HepG2 (cell line): Measurements from ENCODE around the gene TNP2. TPM values are rescaled to one million over a fixed set of nuclear protein-coding genes. Genes with fewer than 3 reads are reported as not detected.

Experiments used
- DPF2 ChIP-seq: sonication (generic); formaldehyde crosslinking; IDR thresholded peaks from 2 replicates; pipeline ENCODE4 v1.4.0; 2020; ENCODE audit warnings: mild to moderate bottlenecking, low read depth, missing genetic modification reagents, borderline replicate concordance
- MXI1 ChIP-seq: IDR thresholded peaks from 3 replicates; pipeline ENCODE4 v1.6.1; 2012; ENCODE audit warnings: low read depth, low read length, inconsistent platforms, borderline replicate concordance
- RBFOX2 ChIP-seq: fragments of 200-400 bp; formaldehyde crosslinking; IDR thresholded peaks from 2 replicates; pipeline ENCODE4 v1.6.1; 2017; ENCODE audit warnings: low read depth, mild to moderate bottlenecking, low read length
- SIN3A ChIP-seq: IDR thresholded peaks from 2 replicates; pipeline ENCODE4 v1.6.1; 2011; ENCODE audit warnings: low read depth, mild to moderate bottlenecking, control low read depth, low read length, borderline replicate concordance
- SMAD3 ChIP-seq: sonication (generic); formaldehyde crosslinking; IDR thresholded peaks from 2 replicates; pipeline ENCODE4 v1.4.0; 2020; ENCODE audit warnings: missing genetic modification reagents
- ZFP36L1 ChIP-seq: sonication (generic); formaldehyde crosslinking; IDR thresholded peaks from 2 replicates; pipeline ENCODE4 v1.8.0; 2022; ENCODE audit warnings: mild to moderate bottlenecking, missing genetic modification reagents, moderate library complexity
- ZNF33B ChIP-seq: sonication (generic); formaldehyde crosslinking; IDR thresholded peaks from 2 replicates; pipeline ENCODE4 v1.5.1; 2020; ENCODE audit warnings: mild to moderate bottlenecking, missing genetic modification reagents
- ZNF709 ChIP-seq: sonication (generic); formaldehyde crosslinking; IDR thresholded peaks from 2 replicates; pipeline ENCODE4 v1.5.0; 2020; ENCODE audit warnings: mild to moderate bottlenecking, missing genetic modification reagents
- ZSCAN12 ChIP-seq: sonication (generic); formaldehyde crosslinking; IDR thresholded peaks from 2 replicates; pipeline ENCODE4 v1.9.0; 2021; ENCODE audit warnings: mild to moderate bottlenecking, missing genetic modification reagents
- polyA plus RNA-seq, 8 experiments: library from polyadenylated mRNA; depleted of rRNA in 3 of 8; stranded (reverse) in 7 of 8; unstranded in 1 of 8; fragments of >200 nt; fragmentation: Illumina TruSeq in 4 of 8; extraction: Trizol in 4 of 8; gene quantifications; 2 replicates each; pipeline versions ENCODE4 v1.2.1 to v1.2.3, GENCODE V29; 2011 to 2016; ENCODE audit warnings: low read depth in 4 of 8, missing spikeins in 1 of 8, mixed read lengths in 1 of 8; ENCODE audit not compliant: insufficient read depth in 1 of 8
- total RNA-seq, 5 experiments: library from RNA; depleted of rRNA; stranded (reverse); fragments of >200 nt; fragmentation: Illumina TruSeq; extraction: Trizol; gene quantifications; 2 replicates each; pipeline ENCODE4 v1.2.3, GENCODE V29; 2016; ENCODE audit warnings: low read depth in 1 of 5
- TF ChIP-seq, protein P1 (sequence below): IDR thresholded peaks from 2 replicates; pipeline ENCODE4 v1.6.1; 2016; ENCODE audit warnings: missing genetic modification reagents, missing compliant biosample characterization
- TF ChIP-seq, protein P2 (sequence below): sonication (generic); formaldehyde crosslinking; IDR thresholded peaks from 2 replicates; pipeline ENCODE4 v1.4.0; 2020; ENCODE audit warnings: missing genetic modification reagents
- TF ChIP-seq, protein P3 (sequence below): sonication (generic); formaldehyde crosslinking; IDR thresholded peaks from 2 replicates; pipeline ENCODE4 v1.5.0; 2020; ENCODE audit warnings: missing genetic modification reagents
- TF ChIP-seq, protein P4 (sequence below): sonication (generic); formaldehyde crosslinking; IDR thresholded peaks from 2 replicates; pipeline ENCODE4 v1.5.0; 2020; ENCODE audit warnings: missing genetic modification reagents
- TF ChIP-seq, protein P5 (sequence below): sonication (generic); formaldehyde crosslinking; IDR thresholded peaks from 2 replicates; pipeline ENCODE4 v1.4.0; 2020; ENCODE audit warnings: missing genetic modification reagents, borderline replicate concordance
- TF ChIP-seq, protein P6 (sequence below): sonication (generic); formaldehyde crosslinking; IDR thresholded peaks from 2 replicates; pipeline ENCODE4 v1.8.1; 2023; ENCODE audit warnings: mild to moderate bottlenecking, inconsistent platforms, moderate library complexity, missing genetic modification reagents, borderline replicate concordance

TNP2 gene
- total and polyA plus RNA-seq, 2 of the 13 experiments (the other 11 are each of a cell fraction or from before 2014, with no cell fraction given) = not detected

DNA sequence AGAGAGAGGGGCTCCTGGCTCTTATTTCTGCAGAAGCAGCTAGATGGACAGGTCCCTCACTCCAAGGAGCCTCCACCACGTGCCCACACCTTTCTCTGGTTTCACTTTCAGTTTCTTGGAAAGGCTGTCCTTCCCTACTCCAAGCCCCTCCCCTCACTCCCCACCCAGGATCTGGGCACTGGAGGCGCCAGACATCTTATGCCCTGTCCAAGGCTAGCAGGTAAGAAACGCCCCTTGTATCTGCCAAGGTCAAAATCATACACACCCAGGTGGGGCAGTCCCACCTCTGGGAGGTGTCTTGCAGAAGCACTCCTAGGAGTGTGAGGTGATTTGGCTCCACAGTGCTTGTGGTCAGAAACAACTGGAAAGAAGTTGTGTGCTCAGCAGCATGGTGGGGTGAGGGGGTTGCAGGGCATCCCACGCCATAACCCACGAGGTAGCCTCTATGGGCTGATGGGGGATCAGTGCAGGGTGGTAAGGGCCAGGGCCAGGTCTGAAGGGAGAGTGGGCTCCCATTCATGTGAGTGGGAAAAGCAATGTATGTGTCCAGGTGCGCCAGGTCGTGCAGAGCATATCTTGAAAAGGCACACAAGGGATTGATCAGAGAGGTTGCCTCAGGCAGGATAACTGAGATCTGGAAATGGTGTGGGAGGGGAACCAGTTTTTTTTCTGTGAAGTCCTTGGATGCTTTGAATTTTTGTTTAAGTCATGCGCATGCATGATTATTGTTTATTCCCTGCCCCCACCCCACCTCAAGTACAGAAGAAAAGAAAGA, 43.8 kb upstream of the TNP2 start (continued):
- TF ChIP-seq DPF2 (CRISPR knock-in tag) (peak; percentile 62; the same call in 1 of the 2 replicates), RBFOX2 (no peak), ZNF709 (CRISPR knock-in tag) (peak; percentile 56; the same call in 1 of the 2 replicates), ZFP36L1 (CRISPR knock-in tag) (peak; percentile 10; the same call in 1 of the 2 replicates), ZSCAN12 (CRISPR knock-in tag) (no peak), MXI1 (peak; percentile 75; the same call in 1 of the 3 replicates), SMAD3 (peak; percentile 53), ZNF33B (CRISPR knock-in tag) (peak; percentile 59; the same call in 1 of the 2 replicates), SIN3A (peak; percentile 47; the same call in 1 of the 2 replicates)
- TF ChIP-seq, protein P1, sequence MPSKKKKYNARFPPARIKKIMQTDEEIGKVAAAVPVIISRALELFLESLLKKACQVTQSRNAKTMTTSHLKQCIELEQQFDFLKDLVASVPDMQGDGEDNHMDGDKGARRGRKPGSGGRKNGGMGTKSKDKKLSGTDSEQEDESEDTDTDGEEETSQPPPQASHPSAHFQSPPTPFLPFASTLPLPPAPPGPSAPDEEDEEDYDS (CRISPR knock-in tag) = peak; percentile 55; the same call in 1 of the 2 replicates
- TF ChIP-seq, protein P2, sequence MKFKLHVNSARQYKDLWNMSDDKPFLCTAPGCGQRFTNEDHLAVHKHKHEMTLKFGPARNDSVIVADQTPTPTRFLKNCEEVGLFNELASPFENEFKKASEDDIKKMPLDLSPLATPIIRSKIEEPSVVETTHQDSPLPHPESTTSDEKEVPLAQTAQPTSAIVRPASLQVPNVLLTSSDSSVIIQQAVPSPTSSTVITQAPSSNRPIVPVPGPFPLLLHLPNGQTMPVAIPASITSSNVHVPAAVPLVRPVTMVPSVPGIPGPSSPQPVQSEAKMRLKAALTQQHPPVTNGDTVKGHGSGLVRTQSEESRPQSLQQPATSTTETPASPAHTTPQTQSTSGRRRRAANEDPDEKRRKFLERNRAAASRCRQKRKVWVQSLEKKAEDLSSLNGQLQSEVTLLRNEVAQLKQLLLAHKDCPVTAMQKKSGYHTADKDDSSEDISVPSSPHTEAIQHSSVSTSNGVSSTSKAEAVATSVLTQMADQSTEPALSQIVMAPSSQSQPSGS (CRISPR knock-in tag) = no peak
- TF ChIP-seq, protein P3, sequence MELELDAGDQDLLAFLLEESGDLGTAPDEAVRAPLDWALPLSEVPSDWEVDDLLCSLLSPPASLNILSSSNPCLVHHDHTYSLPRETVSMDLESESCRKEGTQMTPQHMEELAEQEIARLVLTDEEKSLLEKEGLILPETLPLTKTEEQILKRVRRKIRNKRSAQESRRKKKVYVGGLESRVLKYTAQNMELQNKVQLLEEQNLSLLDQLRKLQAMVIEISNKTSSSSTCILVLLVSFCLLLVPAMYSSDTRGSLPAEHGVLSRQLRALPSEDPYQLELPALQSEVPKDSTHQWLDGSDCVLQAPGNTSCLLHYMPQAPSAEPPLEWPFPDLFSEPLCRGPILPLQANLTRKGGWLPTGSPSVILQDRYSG (CRISPR knock-in tag) = no peak
- TF ChIP-seq, protein P4, sequence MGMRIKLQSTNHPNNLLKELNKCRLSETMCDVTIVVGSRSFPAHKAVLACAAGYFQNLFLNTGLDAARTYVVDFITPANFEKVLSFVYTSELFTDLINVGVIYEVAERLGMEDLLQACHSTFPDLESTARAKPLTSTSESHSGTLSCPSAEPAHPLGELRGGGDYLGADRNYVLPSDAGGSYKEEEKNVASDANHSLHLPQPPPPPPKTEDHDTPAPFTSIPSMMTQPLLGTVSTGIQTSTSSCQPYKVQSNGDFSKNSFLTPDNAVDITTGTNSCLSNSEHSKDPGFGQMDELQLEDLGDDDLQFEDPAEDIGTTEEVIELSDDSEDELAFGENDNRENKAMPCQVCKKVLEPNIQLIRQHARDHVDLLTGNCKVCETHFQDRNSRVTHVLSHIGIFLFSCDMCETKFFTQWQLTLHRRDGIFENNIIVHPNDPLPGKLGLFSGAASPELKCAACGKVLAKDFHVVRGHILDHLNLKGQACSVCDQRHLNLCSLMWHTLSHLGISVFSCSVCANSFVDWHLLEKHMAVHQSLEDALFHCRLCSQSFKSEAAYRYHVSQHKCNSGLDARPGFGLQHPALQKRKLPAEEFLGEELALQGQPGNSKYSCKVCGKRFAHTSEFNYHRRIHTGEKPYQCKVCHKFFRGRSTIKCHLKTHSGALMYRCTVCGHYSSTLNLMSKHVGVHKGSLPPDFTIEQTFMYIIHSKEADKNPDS (CRISPR knock-in tag) = 0 out of 2 replicates have a peak, but pooled peaks have one; percentile 28
- TF ChIP-seq, protein P5, sequence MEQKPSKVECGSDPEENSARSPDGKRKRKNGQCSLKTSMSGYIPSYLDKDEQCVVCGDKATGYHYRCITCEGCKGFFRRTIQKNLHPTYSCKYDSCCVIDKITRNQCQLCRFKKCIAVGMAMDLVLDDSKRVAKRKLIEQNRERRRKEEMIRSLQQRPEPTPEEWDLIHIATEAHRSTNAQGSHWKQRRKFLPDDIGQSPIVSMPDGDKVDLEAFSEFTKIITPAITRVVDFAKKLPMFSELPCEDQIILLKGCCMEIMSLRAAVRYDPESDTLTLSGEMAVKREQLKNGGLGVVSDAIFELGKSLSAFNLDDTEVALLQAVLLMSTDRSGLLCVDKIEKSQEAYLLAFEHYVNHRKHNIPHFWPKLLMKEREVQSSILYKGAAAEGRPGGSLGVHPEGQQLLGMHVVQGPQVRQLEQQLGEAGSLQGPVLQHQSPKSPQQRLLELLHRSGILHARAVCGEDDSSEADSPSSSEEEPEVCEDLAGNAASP (CRISPR knock-in tag) = peak; percentile 23; the same call in 1 of the 2 replicates
- TF ChIP-seq, protein P6, sequence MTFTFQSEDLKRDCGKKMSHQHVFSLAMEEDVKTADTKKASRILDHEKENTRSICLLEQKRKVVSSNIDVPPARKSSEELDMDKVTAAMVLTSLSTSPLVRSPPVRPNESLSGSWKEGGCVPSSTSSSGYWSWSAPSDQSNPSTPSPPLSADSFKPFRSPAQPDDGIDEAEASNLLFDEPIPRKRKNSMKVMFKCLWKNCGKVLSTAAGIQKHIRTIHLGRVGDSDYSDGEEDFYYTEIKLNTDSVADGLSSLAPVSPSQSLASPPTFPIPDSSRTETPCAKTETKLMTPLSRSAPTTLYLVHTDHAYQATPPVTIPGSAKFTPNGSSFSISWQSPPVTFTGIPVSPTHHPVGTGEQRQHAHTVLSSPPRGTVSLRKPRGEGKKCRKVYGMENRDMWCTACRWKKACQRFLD (CRISPR knock-in tag) = 0 out of 2 replicates have a peak, but pooled peaks have one; percentile 4
